T-helper 1 cell treated with Interleukin-12 subunit alpha and Interleukin-12 subunit beta and Interleukin-4 antibody, amounts not matched to agents 30 ng/mL and 1 ng/mL, for 36 hours (primary cell): ENCODE data around the gene PRR19. TPM values are rescaled to one million over a fixed set of nuclear protein-coding genes. Genes with fewer than 3 reads are reported as not detected.

Experiments
- intact Hi-C: fragments of 100-400 bp; cut with micrococcal nuclease; formaldehyde crosslinking; loops from one replicate; pipeline ENCODE4 v1.15.1; 2024
- total RNA-seq: library from RNA; stranded (reverse); gene quantifications from 2 replicates; pipeline ENCODE4 v1.2.3, GENCODE V29; 2022

The PRR19 gene
- total RNA-seq, 1 donor from 2014 or later: 0.51 TPM

- intact Hi-C loops: no loop called here
These were observed 31.4 kb upstream of the PRR19 start for GRCh38 chr19:42270346-42271044.

GRCh38 chr19:42271045-42271419 lies 30.9 kb upstream of the PRR19 start:
- intact Hi-C loops: no loop called here

- intact Hi-C loops: no loop called here
These were observed 29.9 kb upstream of the PRR19 start for GRCh38 chr19:42271861-42272534.

GRCh38 chr19:42272535-42272897 lies 29.4 kb upstream of the PRR19 start:
- intact Hi-C loops: no loop called here

GRCh38 chr19:42272989-42273406 lies 28.9 kb upstream of the PRR19 start:
- intact Hi-C loops: no loop called here

GRCh38 chr19:42273407-42274064 lies 28.4 kb upstream of the PRR19 start:
- intact Hi-C loops: no loop called here

- intact Hi-C loops: no loop called here
These were observed 27.8 kb upstream of the PRR19 start for GRCh38 chr19:42274065-42274682.

- intact Hi-C loops: no loop called here
These were observed 26.8 kb upstream of the PRR19 start for GRCh38 chr19:42275103-42275502.

- intact Hi-C loops: no loop called here
These were observed 26.4 kb upstream of the PRR19 start for GRCh38 chr19:42275517-42275916.

GRCh38 chr19:42276284-42276683 lies 25.6 kb upstream of the PRR19 start:
- intact Hi-C loops: no loop called here

- intact Hi-C loops: no loop called here
These were observed 25.1 kb upstream of the PRR19 start for GRCh38 chr19:42276821-42277220.

- intact Hi-C loops: no loop called here
These were observed 24.0 kb upstream of the PRR19 start for GRCh38 chr19:42277821-42278451.

GRCh38 chr19:42278452-42279154 lies 23.3 kb upstream of the PRR19 start:
- intact Hi-C loops: loop anchor here (1.0 kb wide), 1 partner anchor 170 kb away; no protein-coding TSS in a partner anchor

- intact Hi-C loops: loop anchor here (1.0 kb wide), 1 partner anchor 171 kb away; no protein-coding TSS in a partner anchor
These were observed 22.6 kb upstream of the PRR19 start for GRCh38 chr19:42279155-42279901.

- intact Hi-C loops: loop anchor here (1.0 to 5.0 kb wide), 5 partner anchors 147 to 1018 kb away; partner anchors contain the start of genes ARHGEF1, HNRNPUL1 and RABAC1
These were observed 21.8 kb upstream of the PRR19 start for GRCh38 chr19:42279902-42280814.

- intact Hi-C loops: loop anchor here (1.0 to 5.0 kb wide), 4 partner anchors 147 to 1018 kb away; partner anchors contain the start of genes ARHGEF1, HNRNPUL1 and RABAC1
These were observed 21.2 kb upstream of the PRR19 start for GRCh38 chr19:42280815-42281145.

GRCh38 chr19:42281146-42281826 lies 20.6 kb upstream of the PRR19 start:
- intact Hi-C loops: loop anchor here (2.0 to 5.0 kb wide), 3 partner anchors 322 to 1019 kb away; partner anchors contain the start of genes ARHGEF1, HNRNPUL1 and RABAC1
